ENCODE results near the gene CST4.

Gene CST4

DNA sequence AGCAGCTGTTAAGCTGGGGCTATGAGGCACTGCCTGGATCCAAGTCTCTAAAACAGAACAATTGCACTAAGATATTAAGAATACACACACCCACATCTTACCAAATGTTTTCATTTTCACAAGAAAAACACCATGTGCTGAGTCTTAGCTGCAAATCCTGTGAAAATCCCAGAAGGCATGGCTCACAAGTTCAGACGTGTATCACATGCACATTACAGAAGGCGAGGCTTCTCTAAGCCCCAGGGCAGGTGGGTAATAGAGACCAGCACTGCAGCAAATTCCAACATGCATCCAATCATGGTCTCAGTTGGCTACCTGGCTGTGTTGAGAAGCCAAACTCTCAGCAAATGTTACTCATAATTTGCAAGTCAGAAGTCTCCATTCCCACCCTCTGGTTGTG is 34.8 kb downstream of the CST4 start:
- Histone ChIP-seq H3K36me3 (ENCODE audit: control insufficient read depth, low read length) (no peaks in the 10 kb centered on the region), H3K27me3 (ENCODE audit: control insufficient read depth, low read length) (no peaks in the 10 kb centered on the region), H3K79me2 (ENCODE audit: control insufficient read depth, low read length) (no peaks in the 10 kb centered on the region), H4K20me1 (ENCODE audit: control insufficient read depth, insufficient read depth, low read depth, low read length) (no peaks in the 10 kb centered on the region; the same call in 1 of the 2 replicates), H3K9me3 (ENCODE audit: control insufficient read depth, insufficient read depth, low read length) (no peaks in the 10 kb centered on the region), H3F3A (ENCODE audit: control insufficient read depth, insufficient read depth) (no peaks in the 10 kb centered on the region), H3K4me3 (ENCODE audit: low read length) (no peak overlapping the region), H3K4me1 (ENCODE audit: control insufficient read depth, low read length) (peaks cover 8% of the 10 kb centered on the region), H3K4me2 (ENCODE audit: low read length) (no peak overlapping the region), H3K27ac (ENCODE audit: low read depth, low read length) (no peak overlapping the region), H3K9me2 (replicated peaks; ENCODE audit: control insufficient read depth, low read length) (no peaks in the 10 kb centered on the region)
- no peak for TF ChIP-seq EZH2phosphoT487 (IDR thresholded peaks at IDR 0.05; ENCODE audit: borderline replicate concordance, low read length)
- no peak for TF ChIP-seq CTCF (IDR thresholded peaks at IDR 0.05; ENCODE audit: low read depth, low read length, poor library complexity, severe bottlenecking)

DNA sequence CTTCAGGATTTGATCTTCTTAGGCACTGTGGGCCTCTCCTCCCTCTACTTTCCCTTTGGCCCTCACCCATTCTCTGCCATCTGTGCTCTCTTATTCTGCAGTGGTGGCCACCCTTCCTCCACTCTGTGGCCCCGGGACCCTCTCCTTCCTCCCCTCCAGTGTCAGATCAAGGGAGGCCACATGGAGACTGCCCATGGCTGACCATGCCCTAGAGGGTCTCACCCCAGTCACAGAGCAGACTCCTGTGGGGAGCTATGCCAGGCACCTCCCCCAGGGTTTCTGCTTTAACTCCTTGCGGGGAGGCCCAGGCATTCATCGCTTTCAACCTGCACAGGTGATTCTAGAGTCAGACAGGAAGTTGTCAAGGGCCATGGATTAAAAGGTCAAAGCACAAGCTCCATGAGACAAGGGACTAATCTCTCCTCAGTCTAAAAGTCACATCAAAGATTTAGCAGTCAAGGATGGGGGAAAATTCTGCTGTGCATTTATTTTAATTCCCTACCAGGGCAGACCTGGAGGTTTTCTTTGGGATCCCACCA is 35.4 kb downstream of the CST4 start:
- H3F3A ChIP-seq (ENCODE audit: control insufficient read depth, insufficient read depth): no peaks in the 10 kb centered on the region
- H3K9me2 ChIP-seq (replicated peaks; ENCODE audit: control insufficient read depth, low read length): no peaks in the 10 kb centered on the region
- H3K36me3 ChIP-seq (ENCODE audit: control insufficient read depth, low read length): no peaks in the 10 kb centered on the region
- H3K4me1 ChIP-seq (ENCODE audit: control insufficient read depth, low read length): peaks cover 8% of the 10 kb centered on the region
- H3K79me2 ChIP-seq (ENCODE audit: control insufficient read depth, low read length): no peaks in the 10 kb centered on the region
- H3K4me3 ChIP-seq (ENCODE audit: low read length): no peak overlapping the region
- no peaks in the 10 kb centered on the region for H3K27me3 ChIP-seq (ENCODE audit: control insufficient read depth, low read length)
- no peak overlapping the region for H3K27ac ChIP-seq (ENCODE audit: low read depth, low read length)
- H4K20me1 ChIP-seq (ENCODE audit: control insufficient read depth, insufficient read depth, low read depth, low read length): no peaks in the 10 kb centered on the region; the same call in 1 of the 2 replicates
- H3K9me3 ChIP-seq (ENCODE audit: control insufficient read depth, insufficient read depth, low read length): no peaks in the 10 kb centered on the region
- TF ChIP-seq EZH2phosphoT487 (IDR thresholded peaks at IDR 0.05; ENCODE audit: borderline replicate concordance, low read length) (no peak), CTCF (IDR thresholded peaks at IDR 0.05; ENCODE audit: low read depth, low read length, poor library complexity, severe bottlenecking) (no peak)
- H3K4me2 ChIP-seq (ENCODE audit: low read length): no peak overlapping the region

- H3K27ac ChIP-seq (ENCODE audit: low read depth, low read length): no peak overlapping the region
- no peak overlapping the region for H3K4me2 ChIP-seq (ENCODE audit: low read length)
- H3K36me3 ChIP-seq (ENCODE audit: control insufficient read depth, low read length): no peaks in the 10 kb centered on the region
- H3K9me3 ChIP-seq (ENCODE audit: control insufficient read depth, insufficient read depth, low read length): no peaks in the 10 kb centered on the region
- peaks cover 8% of the 10 kb centered on the region for H3K4me1 ChIP-seq (ENCODE audit: control insufficient read depth, low read length)
- no peaks in the 10 kb centered on the region for H3K9me2 ChIP-seq (replicated peaks; ENCODE audit: control insufficient read depth, low read length)
- no peak overlapping the region for H3K4me3 ChIP-seq (ENCODE audit: low read length)
- TF ChIP-seq EZH2phosphoT487 (IDR thresholded peaks at IDR 0.05; ENCODE audit: borderline replicate concordance, low read length): no peak
- no peak for TF ChIP-seq CTCF (IDR thresholded peaks at IDR 0.05; ENCODE audit: low read depth, low read length, poor library complexity, severe bottlenecking)
- no peaks in the 10 kb centered on the region; the same call in 1 of the 2 replicates for H4K20me1 ChIP-seq (ENCODE audit: control insufficient read depth, insufficient read depth, low read depth, low read length)
- no peaks in the 10 kb centered on the region for H3K27me3 ChIP-seq (ENCODE audit: control insufficient read depth, low read length)
- no peaks in the 10 kb centered on the region for H3K79me2 ChIP-seq (ENCODE audit: control insufficient read depth, low read length)
- H3F3A ChIP-seq (ENCODE audit: control insufficient read depth, insufficient read depth): no peaks in the 10 kb centered on the region
Observed at GRCh38 chr20:23652926-23653325, 35.9 kb downstream of the CST4 start.
